ENCODE measurements around the gene TRIP10. TPM values are rescaled to one million over a fixed set of nuclear protein-coding genes. Genes with fewer than 3 reads are reported as not detected.

The TRIP10 gene
- total and polyA plus RNA-seq, 2 of the 8 experiments (the other 6 are each of a cell fraction or from before 2014, with no cell fraction given), result 27.8 to 69.5 TPM

GRCh38 chr19:6794686-6795431 lies 55.4 kb downstream of the TRIP10 start:
- H3K18ac ChIP-seq (ENCODE audit: extremely low read depth, low read length), result no peak overlapping the region
- ChIA-PET POLR2A (ENCODE audit: partially characterized antibody) (no interaction called here), CTCF (ENCODE audit: partially characterized antibody) (no interaction called here)
- no peaks in the 10 kb centered on the region for H3K23me2 ChIP-seq (ENCODE audit: low read depth, low read length)
- FAIRE-seq, result no peak
- no peak overlapping the region for H2BK12ac ChIP-seq (ENCODE audit: low read depth, low read length)
- no peak overlapping the region for H2BK20ac ChIP-seq (ENCODE audit: low read length)
- no peak overlapping the region for H2BK5ac ChIP-seq (ENCODE audit: low read depth, low read length)
- no peak overlapping the region for H2AK5ac ChIP-seq (ENCODE audit: low read depth, low read length)
- H3K36me3 ChIP-seq (ENCODE audit: control insufficient read depth in 2 of 4, insufficient read depth in 4 of 4, low read length in 3 of 4), result no peaks in the 10 kb centered on the region
- H3K27me3 ChIP-seq (replicated peaks in 1 of 4; ENCODE audit: control insufficient read depth in 3 of 4, extremely low read depth in 1 of 4, insufficient read depth in 3 of 4, low read length in 3 of 4), result no peaks in the 10 kb centered on the region
- no peak overlapping the region for H2BK120ac ChIP-seq (replicated peaks; ENCODE audit: low read depth, low read length)
- TF ChIP-seq SRF (IDR thresholded peaks at IDR 0.05; ENCODE audit: low read depth, low read length), result no peak
- TF ChIP-seq TAF1 (IDR thresholded peaks at IDR 0.05; ENCODE audit: low read depth, low read length), result no peak
- 0 out of 2 replicates have a peak, but pooled peaks have one; percentile 28 for TF ChIP-seq YY1 (IDR thresholded peaks at IDR 0.05; ENCODE audit: low read depth, low read length)
- no peak for TF ChIP-seq KDM1A (IDR thresholded peaks at IDR 0.05; ENCODE audit: borderline replicate concordance, low read length)
- TF ChIP-seq JUN (IDR thresholded peaks at IDR 0.05; ENCODE audit: low read depth, low read length), result no peak
- H3K4me2 ChIP-seq (ENCODE audit: insufficient read depth in 1 of 2, low read depth in 2 of 2, low read length in 2 of 2), result no peak overlapping the region
- H3K4ac ChIP-seq (replicated peaks; ENCODE audit: insufficient read length, low read depth, low read length), result no peak overlapping the region
- 86% methylated on average over 13 of the region's 13 CpGs; no CpG with 5 or more reads in 1 of the 2 experiments for WGBS, 2 experiments (ENCODE audit: extremely low coverage in 1 of 2, insufficient coverage in 1 of 2, insufficient read length in 1 of 2, insufficient replicate concordance in 2 of 2, low coverage in 1 of 2, low lambda C conversion rate in 2 of 2, missing lambda C conversion rate in 1 of 2)
- H4K91ac ChIP-seq (replicated peaks; ENCODE audit: insufficient read length, low read length), result no peak overlapping the region
- H4K5ac ChIP-seq (ENCODE audit: insufficient read length, low read depth, low read length), result no peak overlapping the region
- no peaks in the 10 kb centered on the region for H3K79me1 ChIP-seq (ENCODE audit: low read depth, low read length)
- H3K23ac ChIP-seq (ENCODE audit: insufficient read length), result no peak overlapping the region
- no peak overlapping the region for H3K4me3 ChIP-seq (ENCODE audit: extremely low read depth in 1 of 4, insufficient read depth in 2 of 4, low read depth in 3 of 4, low read length in 4 of 4)
- H3K27ac ChIP-seq (ENCODE audit: low read depth, low read length), result no peak overlapping the region
- H3K14ac ChIP-seq (ENCODE audit: insufficient read length), result no peak overlapping the region
- no peak for DNase-seq (ENCODE audit: low read depth in 1 of 2, low spot score in 2 of 2)
- no peak overlapping the region for H2BK15ac ChIP-seq (ENCODE audit: low read length)
- no peak overlapping the region for H3K56ac ChIP-seq (replicated peaks; ENCODE audit: insufficient read length, low read depth, low read length)
- H3K79me2 ChIP-seq (ENCODE audit: control insufficient read depth in 1 of 2, insufficient read depth in 2 of 2, low read length in 2 of 2), result no peaks in the 10 kb centered on the region
- H4K8ac ChIP-seq (ENCODE audit: extremely low read depth, insufficient read depth, low read length), result no peak overlapping the region
- H4K20me1 ChIP-seq (replicated peaks in 1 of 2; ENCODE audit: control insufficient read depth in 1 of 2, insufficient read depth in 2 of 2, low read length in 2 of 2), result no peaks in the 10 kb centered on the region
- no peak overlapping the region for H2AFZ ChIP-seq (ENCODE audit: low read length)
- H3K4me1 ChIP-seq (replicated peaks in 1 of 4; ENCODE audit: control insufficient read depth in 3 of 4, insufficient read depth in 4 of 4, low read length in 3 of 4), result no peaks in the 10 kb centered on the region
- H3K9ac ChIP-seq (replicated peaks in 1 of 4; ENCODE audit: extremely low read depth in 1 of 4, low read depth in 3 of 4, low read length in 3 of 4), result no peak overlapping the region
- H3K9me3 ChIP-seq (ENCODE audit: insufficient read depth in 2 of 2, low read depth in 1 of 2, low read length in 1 of 2), result peaks cover 39 to 47% of the 10 kb centered on the region in 2 experiments
